ENCODE measurements around the gene SERPINB7.
A peak's percentile ranks its signal among the peaks of the same experiment; 100 is the strongest.

The SERPINB7 gene

DNA sequence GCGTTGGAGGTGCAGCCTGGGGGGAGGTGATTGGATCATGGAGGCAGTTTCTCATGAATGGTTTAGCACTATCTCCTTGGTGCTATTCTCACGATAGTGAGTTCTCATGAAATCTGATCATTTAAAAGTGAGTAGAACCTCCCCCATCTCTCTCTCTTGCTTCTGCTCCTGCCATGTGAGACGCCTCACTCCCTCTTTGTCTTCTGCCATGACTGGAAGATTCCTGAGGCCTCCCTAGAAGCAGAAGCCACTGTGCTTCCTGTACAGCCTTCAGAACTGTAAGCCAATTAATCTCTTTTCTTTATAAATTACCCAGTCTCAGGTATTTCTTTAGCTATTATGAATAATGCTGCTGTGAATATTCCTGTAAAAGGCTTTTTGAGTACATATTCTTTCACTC, 52.9 kb downstream of the SERPINB7 start:
- TF ChIP-seq, protein P1, sequence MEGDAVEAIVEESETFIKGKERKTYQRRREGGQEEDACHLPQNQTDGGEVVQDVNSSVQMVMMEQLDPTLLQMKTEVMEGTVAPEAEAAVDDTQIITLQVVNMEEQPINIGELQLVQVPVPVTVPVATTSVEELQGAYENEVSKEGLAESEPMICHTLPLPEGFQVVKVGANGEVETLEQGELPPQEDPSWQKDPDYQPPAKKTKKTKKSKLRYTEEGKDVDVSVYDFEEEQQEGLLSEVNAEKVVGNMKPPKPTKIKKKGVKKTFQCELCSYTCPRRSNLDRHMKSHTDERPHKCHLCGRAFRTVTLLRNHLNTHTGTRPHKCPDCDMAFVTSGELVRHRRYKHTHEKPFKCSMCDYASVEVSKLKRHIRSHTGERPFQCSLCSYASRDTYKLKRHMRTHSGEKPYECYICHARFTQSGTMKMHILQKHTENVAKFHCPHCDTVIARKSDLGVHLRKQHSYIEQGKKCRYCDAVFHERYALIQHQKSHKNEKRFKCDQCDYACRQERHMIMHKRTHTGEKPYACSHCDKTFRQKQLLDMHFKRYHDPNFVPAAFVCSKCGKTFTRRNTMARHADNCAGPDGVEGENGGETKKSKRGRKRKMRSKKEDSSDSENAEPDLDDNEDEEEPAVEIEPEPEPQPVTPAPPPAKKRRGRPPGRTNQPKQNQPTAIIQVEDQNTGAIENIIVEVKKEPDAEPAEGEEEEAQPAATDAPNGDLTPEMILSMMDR (IDR thresholded peaks at IDR 0.05; ENCODE audit: low read length, missing control alignments): no peak
- no peak for DNase-seq (ENCODE audit: low read depth)
- no peak overlapping the region for H3K4me3 ChIP-seq (replicated peaks; ENCODE audit: low read depth, low read length)

DNA sequence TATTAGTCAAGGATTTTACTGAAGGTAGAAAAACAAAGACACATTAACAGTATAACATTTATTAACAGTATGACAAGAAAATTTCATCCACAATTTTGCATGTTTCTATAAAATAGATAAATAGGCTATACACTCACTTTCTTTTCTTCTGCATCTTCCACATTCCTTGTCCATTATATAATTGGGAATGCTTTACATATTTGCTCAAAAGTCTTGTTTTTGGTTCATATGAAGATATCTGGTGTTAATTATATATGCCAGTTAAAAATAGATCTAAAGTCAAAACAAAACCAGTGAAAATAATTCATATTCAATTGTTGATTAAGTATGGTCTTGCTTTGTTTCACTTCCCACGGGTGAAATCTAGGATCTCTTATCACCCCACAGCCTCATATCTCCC, 53.4 kb downstream of the SERPINB7 start:
- no peak overlapping the region for H3K4me3 ChIP-seq (replicated peaks; ENCODE audit: low read depth, low read length)
- DNase-seq (ENCODE audit: low read depth): no peak
- TF ChIP-seq, protein P1 (IDR thresholded peaks at IDR 0.05; ENCODE audit: low read length, missing control alignments): no peak

DNA sequence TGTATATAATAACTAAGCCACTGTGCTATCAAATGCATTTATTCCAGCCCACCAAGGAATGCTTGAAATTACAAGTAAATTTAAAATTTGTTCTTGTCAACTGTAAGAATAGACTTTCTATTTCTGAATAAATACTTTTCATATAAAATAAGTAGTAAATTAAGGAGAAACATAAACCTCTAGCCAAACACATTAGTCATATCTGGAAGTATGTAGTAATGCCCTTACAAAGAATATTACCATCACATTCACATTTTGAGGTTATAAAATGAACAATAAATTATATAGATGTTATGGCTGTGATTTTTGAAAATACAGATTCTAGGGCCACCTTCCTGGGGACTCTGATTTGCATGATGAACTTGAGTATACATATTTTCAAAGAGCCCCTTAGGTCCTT, 54.7 kb downstream of the SERPINB7 start:
- DNase-seq (ENCODE audit: low read depth): no peak
- H3K4me3 ChIP-seq (replicated peaks; ENCODE audit: low read depth, low read length): no peak overlapping the region
- TF ChIP-seq, protein P1 (IDR thresholded peaks at IDR 0.05; ENCODE audit: low read length, missing control alignments): no peak

DNA sequence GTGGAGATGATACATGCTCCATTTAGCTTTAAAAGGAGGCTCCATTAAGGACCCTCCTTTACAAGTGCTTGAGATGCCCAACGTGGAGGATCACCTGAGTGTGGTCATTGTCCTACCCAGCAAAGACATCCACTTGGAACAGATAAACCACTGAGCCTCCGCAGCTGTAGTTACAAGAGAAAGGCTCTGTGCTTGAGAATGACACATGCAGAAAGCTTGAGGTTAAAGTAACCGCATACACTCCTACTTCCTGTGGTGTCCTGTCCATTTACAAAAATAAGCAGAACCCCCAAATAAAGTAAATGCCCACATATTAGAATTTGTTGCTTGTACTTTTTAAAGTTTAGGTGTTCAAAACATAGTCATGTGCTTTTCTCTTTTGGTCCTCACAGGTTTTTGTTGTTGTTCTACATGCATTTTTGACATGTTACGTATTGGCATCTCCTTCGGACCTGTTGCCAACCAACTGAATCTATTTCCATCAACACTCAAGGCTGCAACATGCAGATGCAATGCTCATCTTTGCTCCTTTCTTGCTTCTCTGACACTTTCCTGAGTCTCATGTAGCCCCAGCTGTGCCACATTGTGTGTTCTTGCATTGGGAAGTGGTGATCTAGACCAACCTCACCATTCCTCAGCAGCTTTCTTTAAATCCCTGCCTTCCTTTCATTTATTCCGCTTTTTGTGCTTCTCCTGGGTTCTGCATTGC, 56.0 kb downstream of the SERPINB7 start:
- H3K4me3 ChIP-seq (replicated peaks; ENCODE audit: low read depth, low read length): no peak overlapping the region
- TF ChIP-seq, protein P1 (IDR thresholded peaks at IDR 0.05; ENCODE audit: low read length, missing control alignments): no peak
- DNase-seq (ENCODE audit: low read depth): peak; percentile 10

DNA sequence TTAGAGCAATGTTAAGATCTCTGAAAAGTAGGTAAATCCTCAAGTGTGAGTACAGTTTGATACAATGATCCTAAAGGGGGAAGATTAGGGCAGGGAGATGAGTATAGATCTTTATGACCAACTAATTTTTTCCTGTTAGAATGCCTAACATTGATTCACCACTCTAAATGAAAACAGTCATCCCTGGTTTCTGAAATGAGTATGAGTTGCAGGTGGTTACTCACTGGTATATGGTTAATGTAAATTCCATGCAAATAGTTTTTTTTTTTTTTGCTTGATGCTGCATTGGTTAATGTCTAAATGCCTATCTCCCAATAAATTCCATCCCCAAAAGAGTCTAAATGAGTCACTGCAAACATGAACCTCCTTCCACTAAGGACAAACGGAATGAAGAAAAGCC, 57.3 kb downstream of the SERPINB7 start:
- no peak overlapping the region for H3K4me3 ChIP-seq (replicated peaks; ENCODE audit: low read depth, low read length)
- TF ChIP-seq, protein P1 (IDR thresholded peaks at IDR 0.05; ENCODE audit: low read length, missing control alignments): no peak
- no peak for DNase-seq (ENCODE audit: low read depth)

DNA sequence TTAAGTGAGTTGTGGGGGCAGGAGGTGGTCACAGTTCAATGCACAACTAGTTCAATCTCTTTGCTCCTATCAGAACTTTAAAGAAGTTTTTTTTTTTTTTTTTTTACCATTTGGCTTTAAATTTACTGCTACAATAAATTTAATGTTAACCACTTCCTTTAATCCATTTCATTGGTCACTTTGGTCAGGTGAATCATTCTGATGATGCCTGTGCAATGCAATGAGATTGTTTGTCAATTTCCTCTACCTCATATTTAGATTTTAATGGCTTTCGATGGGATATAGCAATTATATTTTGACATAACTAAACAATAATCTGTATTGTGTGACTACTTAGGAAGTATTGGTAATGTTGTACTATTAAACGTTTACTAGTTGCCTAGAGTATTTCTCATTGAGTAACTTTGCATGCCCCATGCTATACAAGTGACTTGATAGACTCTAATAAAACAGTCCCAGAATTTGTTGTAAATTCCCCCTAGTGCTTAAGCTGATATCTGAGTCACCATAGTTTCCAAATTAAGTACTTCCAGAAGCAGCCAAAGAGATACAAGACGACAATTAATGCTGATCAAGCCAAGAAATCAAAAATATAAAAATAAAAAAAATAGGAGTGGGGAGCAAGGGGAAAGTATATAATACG, 59.4 kb downstream of the SERPINB7 start:
- TF ChIP-seq, protein P1 (IDR thresholded peaks at IDR 0.05; ENCODE audit: low read length, missing control alignments): no peak
- H3K4me3 ChIP-seq (replicated peaks; ENCODE audit: low read depth, low read length): no peak overlapping the region
- no peak for DNase-seq (ENCODE audit: low read depth)

DNA sequence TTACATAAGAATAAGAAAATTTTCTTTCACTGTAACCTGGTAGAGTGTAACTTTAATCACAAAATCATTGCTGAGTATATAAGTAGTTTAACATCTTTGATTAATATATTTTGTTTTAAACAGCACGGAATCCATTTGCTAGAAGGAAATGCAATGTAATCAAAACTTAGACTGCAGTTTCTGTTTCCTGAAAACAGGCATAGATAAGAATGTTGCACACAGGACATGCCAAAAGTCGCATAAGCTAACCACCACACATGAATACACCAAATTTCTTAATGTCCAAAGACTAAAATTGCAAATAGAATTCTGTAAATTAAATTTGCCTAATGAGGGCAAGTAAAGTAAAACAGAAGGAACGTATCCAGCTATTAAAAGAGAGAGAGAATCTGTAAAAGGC, 61.2 kb downstream of the SERPINB7 start:
- DNase-seq (ENCODE audit: low read depth): no peak
- TF ChIP-seq, protein P1 (IDR thresholded peaks at IDR 0.05; ENCODE audit: low read length, missing control alignments): no peak
- no peak overlapping the region for H3K4me3 ChIP-seq (replicated peaks; ENCODE audit: low read depth, low read length)
